Activated CD4-positive, alpha-beta T cell treated with anti-CD3 and anti-CD28 coated beads, Interleukin-2, amount 50 U/mL, for 24 hours (primary cell): ENCODE results near the gene CC2D2B.
"Not testable (repeated sequence)": the region's sequence is repeated elsewhere in the genome, so short reads cannot be mapped to it uniquely, and the experiment has no call there.

Experiments used
- DNase-seq, 2 donors: peaks; one replicate each; pipeline ENCODE4 v3.0.0-alpha.2; 2020; ENCODE audit warnings: low read depth in 1 of 2, low spot score in 1 of 2

Gene CC2D2B

GRCh38 chr10:96017191-96017687 is 109.5 kb downstream of the CC2D2B start:
- DNase-seq, result peak in 1 of 2 donors; percentile 31

GRCh38 chr10:96021332-96021731 is 113.6 kb downstream of the CC2D2B start:
- no peak for DNase-seq

- DNase-seq, result no peak
These were observed 115.0 kb downstream of the CC2D2B start for GRCh38 chr10:96022739-96023138.

GRCh38 chr10:96023168-96023567 is 115.4 kb downstream of the CC2D2B start:
- DNase-seq, result no peak

- no peak for DNase-seq
These were observed 117.8 kb downstream of the CC2D2B start for GRCh38 chr10:96025566-96025965.

GRCh38 chr10:96034625-96035024 is 126.8 kb downstream of the CC2D2B start:
- DNase-seq, result no peak

- DNase-seq, result no peak
These were observed 131.0 kb downstream of the CC2D2B start for GRCh38 chr10:96038476-96039387.

GRCh38 chr10:96041146-96041545 is 133.4 kb downstream of the CC2D2B start:
- DNase-seq, result no peak

GRCh38 chr10:96043033-96043892 is 135.5 kb downstream of the CC2D2B start, which contains the start of gene CCNJ:
TSS of gene CCNJ (plus strand) at chr10:96043583. CDS start at chr10:96044394, 811 bp downstream.
- DNase-seq, result peak; percentile 66 to 72

- DNase-seq, result peak; percentile 22 to 37
These were observed 136.3 kb downstream of the CC2D2B start for GRCh38 chr10:96043893-96044715.

- no peak for DNase-seq
These were observed 137.0 kb downstream of the CC2D2B start for GRCh38 chr10:96044736-96045135.

GRCh38 chr10:96046546-96046945 is 138.8 kb downstream of the CC2D2B start:
- no peak for DNase-seq

GRCh38 chr10:96047004-96047649 is 139.4 kb downstream of the CC2D2B start:
- no peak for DNase-seq

- not testable (repeated sequence) for DNase-seq
These were observed 140.2 kb downstream of the CC2D2B start for GRCh38 chr10:96047925-96048324.

- no peak for DNase-seq
These were observed 141.6 kb downstream of the CC2D2B start for GRCh38 chr10:96049340-96049739.

- no peak for DNase-seq
These were observed 146.2 kb downstream of the CC2D2B start for GRCh38 chr10:96053985-96054384.

GRCh38 chr10:96056787-96057186 is 149.0 kb downstream of the CC2D2B start:
- no peak for DNase-seq

- DNase-seq, result no peak
These were observed 153.5 kb downstream of the CC2D2B start for GRCh38 chr10:96061232-96061631.

- DNase-seq, result no peak
These were observed 164.9 kb downstream of the CC2D2B start for GRCh38 chr10:96072674-96073073.

GRCh38 chr10:96073722-96074121 is 165.9 kb downstream of the CC2D2B start:
- no peak for DNase-seq
